Measurements from ENCODE around the gene ELMO1.

GRCh38 chr7:36847946-36848345, 600.7 kb downstream of the ELMO1 start:
- TF ChIP-seq CTCF (IDR thresholded peaks at IDR 0.05), result no peak
- no peak for TF ChIP-seq POLR2A (IDR thresholded peaks at IDR 0.05)

Data from heart left ventricle (tissue), 13 donors.